ENCODE measurements around the gene CCDC127. TPM values are rescaled to one million over a fixed set of nuclear protein-coding genes. Genes with fewer than 3 reads are reported as not detected.

CCDC127 gene
- polyA plus RNA-seq, 3 donors, result 0.68 to 1.5 (median 0.85) TPM

DNA sequence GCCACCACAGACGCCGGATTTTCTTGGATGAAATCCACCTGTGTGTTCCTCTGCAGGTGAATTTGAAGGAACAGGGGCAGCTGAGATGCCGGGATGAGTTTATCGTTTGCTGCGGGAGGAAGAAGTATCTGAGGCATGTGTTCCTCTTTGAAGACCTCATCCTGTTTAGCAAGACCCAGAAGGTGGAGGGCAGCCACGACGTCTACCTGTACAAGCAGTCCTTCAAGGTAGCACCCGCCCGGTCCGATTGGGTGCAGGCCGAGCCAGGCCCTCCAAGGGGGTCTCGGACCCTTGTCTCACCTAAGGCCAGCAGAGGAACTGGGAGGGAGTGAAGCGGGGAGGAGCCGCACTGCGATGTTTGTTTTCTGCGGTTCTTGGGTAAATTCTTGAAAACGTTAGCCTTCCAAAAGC lies 45.1 kb downstream of the CCDC127 start:
- no peaks in the 10 kb centered on the region for H3K4me1 ChIP-seq (ENCODE audit: control insufficient read depth in 1 of 2, insufficient read depth in 2 of 2, low read length in 2 of 2)
- DNase-seq, result no peak

DNA sequence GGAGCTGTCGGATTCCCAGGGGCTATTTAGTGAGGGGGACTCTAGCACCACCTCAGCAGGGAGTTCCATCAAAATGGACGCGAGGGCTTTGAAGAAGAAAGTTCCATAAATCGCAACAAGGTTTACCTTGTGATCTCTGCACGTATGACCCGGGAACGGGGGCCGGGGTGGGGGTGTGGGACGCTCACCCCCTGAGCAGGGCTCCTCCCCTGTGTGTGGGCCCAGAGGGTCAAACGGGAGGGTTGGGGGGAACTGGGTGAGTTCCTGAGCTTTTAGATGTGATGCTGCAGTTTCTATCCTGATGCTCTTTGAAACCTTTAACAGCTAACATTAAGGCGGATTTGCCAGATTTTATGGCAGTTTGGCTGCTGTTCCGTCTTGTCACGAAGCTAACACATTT lies 45.5 kb downstream of the CCDC127 start:
- no peaks in the 10 kb centered on the region for H3K9me3 ChIP-seq (replicated peaks in 1 of 2; ENCODE audit: control insufficient read depth in 1 of 2, insufficient read depth in 1 of 2, low read length in 2 of 2)
- no peaks in the 10 kb centered on the region for H3K36me3 ChIP-seq (replicated peaks in 1 of 2; ENCODE audit: control insufficient read depth in 1 of 2, insufficient read depth in 2 of 2, low read length in 2 of 2)
- no peak overlapping the region for H3K9ac ChIP-seq (ENCODE audit: insufficient read depth, low read length, poor library complexity, severe bottlenecking)
- no peak overlapping the region for H3K27ac ChIP-seq (ENCODE audit: low read depth in 1 of 2, low read length in 2 of 2)
- no peaks in the 10 kb centered on the region for H3K36me3 Mint-ChIP-seq
- H3K4me3 Mint-ChIP-seq, result no peak overlapping the region
- H3K4me1 Mint-ChIP-seq, result no peaks in the 10 kb centered on the region
- no peak overlapping the region for H3K4me3 ChIP-seq (replicated peaks in 1 of 3; ENCODE audit: low read depth in 2 of 3, low read length in 3 of 3)
- TF ChIP-seq, protein P1, sequence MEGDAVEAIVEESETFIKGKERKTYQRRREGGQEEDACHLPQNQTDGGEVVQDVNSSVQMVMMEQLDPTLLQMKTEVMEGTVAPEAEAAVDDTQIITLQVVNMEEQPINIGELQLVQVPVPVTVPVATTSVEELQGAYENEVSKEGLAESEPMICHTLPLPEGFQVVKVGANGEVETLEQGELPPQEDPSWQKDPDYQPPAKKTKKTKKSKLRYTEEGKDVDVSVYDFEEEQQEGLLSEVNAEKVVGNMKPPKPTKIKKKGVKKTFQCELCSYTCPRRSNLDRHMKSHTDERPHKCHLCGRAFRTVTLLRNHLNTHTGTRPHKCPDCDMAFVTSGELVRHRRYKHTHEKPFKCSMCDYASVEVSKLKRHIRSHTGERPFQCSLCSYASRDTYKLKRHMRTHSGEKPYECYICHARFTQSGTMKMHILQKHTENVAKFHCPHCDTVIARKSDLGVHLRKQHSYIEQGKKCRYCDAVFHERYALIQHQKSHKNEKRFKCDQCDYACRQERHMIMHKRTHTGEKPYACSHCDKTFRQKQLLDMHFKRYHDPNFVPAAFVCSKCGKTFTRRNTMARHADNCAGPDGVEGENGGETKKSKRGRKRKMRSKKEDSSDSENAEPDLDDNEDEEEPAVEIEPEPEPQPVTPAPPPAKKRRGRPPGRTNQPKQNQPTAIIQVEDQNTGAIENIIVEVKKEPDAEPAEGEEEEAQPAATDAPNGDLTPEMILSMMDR (IDR thresholded peaks at IDR 0.05), result no peak
- intact Hi-C loops (cut with micrococcal nuclease), result no loop called here
- peaks cover 0 to 9% (median 2%) of the 10 kb centered on the region in 3 donors for H3K27me3 Mint-ChIP-seq (ENCODE audit: low read depth in 3 of 3)
- H2AFZ ChIP-seq (ENCODE audit: insufficient read depth, low read depth, low read length, poor library complexity, severe bottlenecking), result no peak overlapping the region
- H3K9me3 Mint-ChIP-seq, result no peaks in the 10 kb centered on the region
- DNase-seq, result no peak
- H3K27ac Mint-ChIP-seq, result no peak overlapping the region
- H3K79me2 ChIP-seq (ENCODE audit: insufficient read depth, low read length), result no peaks in the 10 kb centered on the region
- H3K27me3 ChIP-seq (ENCODE audit: control insufficient read depth in 2 of 2, insufficient read depth in 2 of 2, low read length in 2 of 2), result no peaks in the 10 kb centered on the region
- no peak overlapping the region for H3K4me2 ChIP-seq (replicated peaks; ENCODE audit: extremely low read depth, low read length, poor library complexity, severe bottlenecking)
- 96% methylated on average over 12 of the region's 13 CpGs for WGBS (ENCODE audit: insufficient coverage)
- H3K4me1 ChIP-seq (ENCODE audit: control insufficient read depth in 1 of 2, insufficient read depth in 2 of 2, low read length in 2 of 2), result no peaks in the 10 kb centered on the region
- H4K20me1 ChIP-seq (ENCODE audit: insufficient read depth, low read length), result no peaks in the 10 kb centered on the region

More for the DNA sequence above, 45.1 kb downstream of the CCDC127 start:
- H3K27me3 Mint-ChIP-seq (ENCODE audit: low read depth in 3 of 3), result peaks cover 0 to 9% (median 2%) of the 10 kb centered on the region in 3 donors
- H3K9ac ChIP-seq (ENCODE audit: insufficient read depth, low read length, poor library complexity, severe bottlenecking), result no peak overlapping the region
- H3K4me3 Mint-ChIP-seq, result no peak overlapping the region
- WGBS (ENCODE audit: insufficient coverage), result 81% methylated on average over 13 of the region's 17 CpGs
- no peak overlapping the region for H3K4me2 ChIP-seq (replicated peaks; ENCODE audit: extremely low read depth, low read length, poor library complexity, severe bottlenecking)
- no peaks in the 10 kb centered on the region for H3K36me3 Mint-ChIP-seq
- no peaks in the 10 kb centered on the region for H3K27me3 ChIP-seq (ENCODE audit: control insufficient read depth in 2 of 2, insufficient read depth in 2 of 2, low read length in 2 of 2)
- H3K9me3 ChIP-seq (replicated peaks in 1 of 2; ENCODE audit: control insufficient read depth in 1 of 2, insufficient read depth in 1 of 2, low read length in 2 of 2), result no peaks in the 10 kb centered on the region
- TF ChIP-seq, protein P1 (IDR thresholded peaks at IDR 0.05), result no peak
- no peak overlapping the region for H3K4me3 ChIP-seq (replicated peaks in 1 of 3; ENCODE audit: low read depth in 2 of 3, low read length in 3 of 3)
- no peaks in the 10 kb centered on the region for H3K9me3 Mint-ChIP-seq
- no peaks in the 10 kb centered on the region for H3K79me2 ChIP-seq (ENCODE audit: insufficient read depth, low read length)
- intact Hi-C loops (cut with micrococcal nuclease), result no loop called here
- H3K4me1 Mint-ChIP-seq, result no peaks in the 10 kb centered on the region
- no peak overlapping the region for H2AFZ ChIP-seq (ENCODE audit: insufficient read depth, low read depth, low read length, poor library complexity, severe bottlenecking)
- H3K27ac Mint-ChIP-seq, result no peak overlapping the region
- no peak overlapping the region for H3K27ac ChIP-seq (ENCODE audit: low read depth in 1 of 2, low read length in 2 of 2)
- no peaks in the 10 kb centered on the region for H4K20me1 ChIP-seq (ENCODE audit: insufficient read depth, low read length)
- no peaks in the 10 kb centered on the region for H3K36me3 ChIP-seq (replicated peaks in 1 of 2; ENCODE audit: control insufficient read depth in 1 of 2, insufficient read depth in 2 of 2, low read length in 2 of 2)

Measured in CD14-positive monocyte (primary cell).